ENCODE measurements around the gene MAPK1IP1L. TPM values are rescaled to one million over a fixed set of nuclear protein-coding genes. Genes with fewer than 3 reads are reported as not detected.
A peak's percentile ranks its signal among the peaks of the same experiment; 100 is the strongest.
"Not testable (repeated sequence)": the region's sequence is repeated elsewhere in the genome, so short reads cannot be mapped to it uniquely, and the experiment has no call there.

The MAPK1IP1L gene
- total RNA-seq, 1 donor from 2014 or later = 144 TPM

- H3K36me3 Mint-ChIP-seq (ENCODE audit: low read depth) = peaks cover 38% of the 10 kb centered on the region
- intact Hi-C loops (cut with micrococcal nuclease) = no loop called here
- H3K4me3 Mint-ChIP-seq = no peak overlapping the region
- H3K9me3 Mint-ChIP-seq = no peaks in the 10 kb centered on the region
- no peak overlapping the region for H3K27ac Mint-ChIP-seq
- DNase-seq = no peak
- peaks cover 8% of the 10 kb centered on the region for H3K4me1 Mint-ChIP-seq
- H3K27me3 Mint-ChIP-seq = no peaks in the 10 kb centered on the region
Observed at GRCh38 chr14:55043528-55043927, 7.9 kb upstream of the MAPK1IP1L start.

DNA sequence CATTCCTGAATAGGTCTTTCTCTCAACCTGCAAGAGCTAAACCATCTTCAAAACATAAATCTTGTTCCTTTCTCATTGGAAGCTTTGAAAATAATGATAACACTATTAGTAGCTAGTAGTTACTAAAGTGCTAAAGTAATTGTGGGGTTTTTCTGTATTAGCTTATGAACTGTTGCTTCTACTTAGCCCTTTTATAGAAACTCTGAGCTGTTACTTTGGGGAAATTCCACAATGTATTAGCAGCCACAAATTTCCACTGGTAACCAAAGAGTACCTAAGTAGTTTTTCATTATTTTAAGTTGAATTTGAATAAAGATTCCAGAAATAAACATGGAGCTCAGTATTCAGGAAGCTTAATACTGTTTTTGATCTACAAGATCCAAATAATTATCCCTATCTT lies 6.4 kb upstream of the MAPK1IP1L start:
- no peak overlapping the region for H3K27ac Mint-ChIP-seq
- peaks cover 28% of the 10 kb centered on the region for H3K36me3 Mint-ChIP-seq (ENCODE audit: low read depth)
- H3K27me3 Mint-ChIP-seq = no peaks in the 10 kb centered on the region
- DNase-seq = no peak
- intact Hi-C loops (cut with micrococcal nuclease) = no loop called here
- peaks cover 4% of the 10 kb centered on the region for H3K4me1 Mint-ChIP-seq
- no peak overlapping the region for H3K4me3 Mint-ChIP-seq
- H3K9me3 Mint-ChIP-seq = no peaks in the 10 kb centered on the region

- Mint-ChIP-seq H3K36me3 (ENCODE audit: low read depth) (peaks cover 28% of the 10 kb centered on the region), H3K9me3 (no peaks in the 10 kb centered on the region), H3K27me3 (no peaks in the 10 kb centered on the region), H3K4me1 (peaks cover 15% of the 10 kb centered on the region), H3K4me3 (no peak overlapping the region), H3K27ac (no peak overlapping the region)
- no peak for DNase-seq
- intact Hi-C loops (cut with micrococcal nuclease) = no loop called here
Observed at GRCh38 chr14:55047301-55048053, 4.0 kb upstream of the MAPK1IP1L start.

- intact Hi-C loops (cut with micrococcal nuclease) = no loop called here
- Mint-ChIP-seq H3K4me1 (peaks cover 30% of the 10 kb centered on the region), H3K9me3 (no peaks in the 10 kb centered on the region), H3K27me3 (no peaks in the 10 kb centered on the region), H3K4me3 (no peak overlapping the region), H3K36me3 (ENCODE audit: low read depth) (peaks cover 29% of the 10 kb centered on the region), H3K27ac (no peak overlapping the region)
- DNase-seq = no peak
Observed at GRCh38 chr14:55048900-55049436, 2.5 kb upstream of the MAPK1IP1L start.

DNA sequence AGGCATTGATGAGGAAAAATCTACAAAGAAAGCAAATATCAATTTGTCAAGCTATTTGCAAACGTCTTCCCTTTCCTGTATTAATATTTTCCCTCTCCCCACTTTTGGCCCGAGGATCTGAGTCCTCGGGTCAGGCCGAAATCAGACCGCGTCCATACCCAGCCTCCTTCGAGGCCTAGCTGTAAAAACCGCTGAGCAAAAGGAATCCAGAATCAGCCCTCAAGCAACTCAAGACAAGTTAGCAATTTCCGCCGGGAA lies 353 bp upstream of the MAPK1IP1L start:
- Mint-ChIP-seq H3K4me3 (peak overlapping the region; percentile 93), H3K36me3 (ENCODE audit: low read depth) (peaks cover 27% of the 10 kb centered on the region), H3K27ac (peak overlapping the region; percentile 96), H3K4me1 (peaks cover 36% of the 10 kb centered on the region), H3K9me3 (no peaks in the 10 kb centered on the region), H3K27me3 (no peaks in the 10 kb centered on the region)
- intact Hi-C loops (cut with micrococcal nuclease) = loop anchor here (1.0 to 5.0 kb wide), 3 partner anchors 24 to 149 kb away; partner anchors contain the start of genes GCH1, SOCS4 and WDHD1
- DNase-seq = no peak

DNA sequence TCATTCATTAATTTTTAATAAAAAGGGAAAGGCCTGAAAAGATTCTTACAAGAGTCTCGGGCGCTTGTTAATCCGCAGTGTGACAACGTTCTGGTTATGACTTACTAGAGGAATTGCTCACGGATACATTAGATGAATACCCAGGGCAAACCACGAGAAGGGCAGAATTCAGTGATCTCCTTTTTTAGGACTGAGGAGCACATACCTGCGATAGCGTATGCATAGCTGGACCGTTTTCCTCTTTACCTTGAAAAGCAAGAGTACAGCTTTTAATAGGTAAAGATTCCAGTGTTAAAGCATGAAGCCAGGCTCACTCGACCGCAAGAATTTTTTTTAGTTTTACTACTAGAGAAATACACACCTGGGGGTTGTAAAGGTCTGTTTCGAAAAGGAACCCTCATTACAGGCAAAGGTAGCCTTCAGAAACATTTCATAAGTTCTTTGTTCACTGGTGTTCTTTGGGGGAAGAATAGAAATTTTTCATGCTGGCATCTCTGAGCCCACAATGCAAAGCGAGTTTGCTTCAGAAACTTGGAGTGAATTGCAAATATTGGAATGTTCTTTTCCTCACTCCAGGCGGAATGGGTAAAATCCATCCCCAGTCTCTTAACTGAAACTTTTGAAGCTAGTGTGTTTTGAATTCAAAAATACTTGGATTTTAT lies 953 bp downstream of the MAPK1IP1L start:
- DNase-seq = peak; percentile 54
- peaks cover 36% of the 10 kb centered on the region for H3K4me1 Mint-ChIP-seq
- H3K36me3 Mint-ChIP-seq (ENCODE audit: low read depth) = peaks cover 26% of the 10 kb centered on the region
- intact Hi-C loops (cut with micrococcal nuclease) = loop anchor here (5.0 kb wide), 1 partner anchor 150 kb away; the partner anchor contains the start of gene GCH1
- peak overlapping the region; percentile 93 for H3K4me3 Mint-ChIP-seq
- H3K27ac Mint-ChIP-seq = peak overlapping the region; percentile 96
- no peaks in the 10 kb centered on the region for H3K27me3 Mint-ChIP-seq
- H3K9me3 Mint-ChIP-seq = no peaks in the 10 kb centered on the region

GRCh38 chr14:55053018-55053417 lies 1.6 kb downstream of the MAPK1IP1L start:
- peak; percentile 42 for DNase-seq
- H3K27ac Mint-ChIP-seq = peak overlapping the region; percentile 96
- H3K9me3 Mint-ChIP-seq = no peaks in the 10 kb centered on the region
- intact Hi-C loops (cut with micrococcal nuclease) = loop anchor here (5.0 kb wide), 1 partner anchor 151 kb away; the partner anchor contains the start of gene GCH1
- peak overlapping the region; percentile 93 for H3K4me3 Mint-ChIP-seq
- H3K27me3 Mint-ChIP-seq = no peaks in the 10 kb centered on the region
- H3K4me1 Mint-ChIP-seq = peaks cover 36% of the 10 kb centered on the region
- peaks cover 29% of the 10 kb centered on the region for H3K36me3 Mint-ChIP-seq (ENCODE audit: low read depth)

- Mint-ChIP-seq H3K4me1 (peaks cover 38% of the 10 kb centered on the region), H3K27me3 (no peaks in the 10 kb centered on the region), H3K27ac (peak overlapping the region; percentile 14), H3K4me3 (peak overlapping the region; percentile 93), H3K9me3 (no peaks in the 10 kb centered on the region), H3K36me3 (ENCODE audit: low read depth) (peaks cover 33% of the 10 kb centered on the region)
- intact Hi-C loops (cut with micrococcal nuclease) = loop anchor here (5.0 kb wide), 1 partner anchor 151 kb away; the partner anchor contains the start of gene GCH1
- DNase-seq = peak; percentile 53
Observed at GRCh38 chr14:55053500-55053899, 2.1 kb downstream of the MAPK1IP1L start.

DNA sequence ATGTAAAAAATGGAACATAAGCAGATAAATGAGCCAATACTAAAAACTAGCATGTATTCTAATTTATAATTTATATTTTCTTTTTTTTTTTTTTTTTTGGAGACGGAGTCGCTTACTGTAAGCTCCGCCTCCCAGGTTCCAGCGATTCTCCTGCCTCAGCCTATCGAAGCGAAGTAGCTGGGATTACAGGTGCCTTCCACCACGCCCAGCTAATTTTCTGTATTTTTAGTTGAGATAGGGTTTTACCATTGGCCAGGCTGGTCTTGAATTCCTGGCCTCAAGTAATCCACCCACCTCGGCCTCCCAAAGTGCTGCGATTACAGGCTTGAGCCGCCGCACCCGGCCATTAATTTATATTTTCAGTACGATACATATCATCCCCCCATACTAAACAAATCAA lies 2.7 kb downstream of the MAPK1IP1L start:
- DNase-seq = peak; percentile 40
- H3K9me3 Mint-ChIP-seq = no peaks in the 10 kb centered on the region
- intact Hi-C loops (cut with micrococcal nuclease) = loop anchor here (5.0 kb wide), 1 partner anchor 152 kb away; the partner anchor contains the start of gene GCH1
- peaks cover 38% of the 10 kb centered on the region for H3K4me1 Mint-ChIP-seq
- no peak overlapping the region for H3K27ac Mint-ChIP-seq
- H3K36me3 Mint-ChIP-seq (ENCODE audit: low read depth) = peaks cover 33% of the 10 kb centered on the region
- peak overlapping the region; percentile 93 for H3K4me3 Mint-ChIP-seq
- no peaks in the 10 kb centered on the region for H3K27me3 Mint-ChIP-seq

DNA sequence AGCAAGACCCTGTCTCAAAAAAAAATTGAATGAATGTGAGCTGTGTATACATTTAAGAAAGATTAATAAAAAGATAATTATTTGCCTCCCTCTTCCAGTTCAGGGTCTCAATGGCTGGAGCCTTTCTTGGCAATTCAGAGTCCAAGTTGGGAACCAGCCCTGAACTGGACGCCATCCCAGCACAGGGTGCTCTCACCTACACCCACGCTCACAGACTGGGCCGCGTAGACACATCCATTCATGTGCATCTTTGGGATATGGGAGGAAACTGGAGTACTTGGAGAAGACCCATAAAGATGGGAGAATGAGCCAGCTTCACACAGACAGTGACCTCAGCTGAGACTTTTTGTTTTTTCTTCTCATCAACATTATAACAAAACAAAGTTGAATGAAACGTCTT lies 6.5 kb downstream of the MAPK1IP1L start:
- Mint-ChIP-seq H3K4me3 (no peak overlapping the region), H3K36me3 (ENCODE audit: low read depth) (peaks cover 48% of the 10 kb centered on the region), H3K27ac (no peak overlapping the region), H3K4me1 (peaks cover 27% of the 10 kb centered on the region), H3K27me3 (no peaks in the 10 kb centered on the region), H3K9me3 (no peaks in the 10 kb centered on the region)
- DNase-seq = peak; percentile 44
- intact Hi-C loops (cut with micrococcal nuclease) = no loop called here

- Mint-ChIP-seq H3K36me3 (ENCODE audit: low read depth) (peaks cover 46% of the 10 kb centered on the region), H3K4me1 (peaks cover 19% of the 10 kb centered on the region), H3K27ac (no peak overlapping the region), H3K27me3 (no peaks in the 10 kb centered on the region), H3K9me3 (no peaks in the 10 kb centered on the region), H3K4me3 (no peak overlapping the region)
- DNase-seq = peak; percentile 46
- intact Hi-C loops (cut with micrococcal nuclease) = no loop called here
Observed at GRCh38 chr14:55059333-55059732, 7.9 kb downstream of the MAPK1IP1L start.

GRCh38 chr14:55062517-55063351 lies 11.3 kb downstream of the MAPK1IP1L start:
- peak; percentile 49 for DNase-seq
- H3K4me3 Mint-ChIP-seq = no peak overlapping the region
- no peak overlapping the region for H3K27ac Mint-ChIP-seq
- intact Hi-C loops (cut with micrococcal nuclease) = no loop called here
- no peaks in the 10 kb centered on the region for H3K27me3 Mint-ChIP-seq
- peaks cover 61% of the 10 kb centered on the region for H3K36me3 Mint-ChIP-seq (ENCODE audit: low read depth)
- no peaks in the 10 kb centered on the region for H3K9me3 Mint-ChIP-seq
- peaks cover 15% of the 10 kb centered on the region for H3K4me1 Mint-ChIP-seq

DNA sequence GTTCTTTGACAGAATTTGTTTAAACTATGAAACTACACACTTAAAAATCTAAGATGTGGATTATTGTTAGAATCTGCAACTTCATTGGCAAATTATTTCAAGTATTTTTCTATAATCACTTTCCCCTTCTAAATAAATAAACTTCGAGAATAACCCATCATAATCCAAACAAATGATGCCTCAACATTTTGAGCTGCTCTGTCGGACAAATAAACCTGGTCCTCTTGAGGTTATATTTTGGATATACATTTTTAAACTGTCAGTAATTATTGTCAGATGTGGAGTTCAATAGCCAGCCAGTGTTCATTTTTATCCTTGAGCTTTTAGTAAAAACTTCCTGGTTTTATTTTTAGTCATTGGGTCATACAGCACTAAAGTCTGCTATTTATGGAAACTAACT lies 13.4 kb downstream of the MAPK1IP1L start:
- H3K4me1 Mint-ChIP-seq; H3K27ac Mint-ChIP-seq; H3K9me3 Mint-ChIP-seq; H3K27me3 Mint-ChIP-seq; intact Hi-C loops (cut with micrococcal nuclease); H3K4me3 Mint-ChIP-seq: not testable (repeated sequence)
- peak; percentile 16 for DNase-seq
- H3K36me3 Mint-ChIP-seq (ENCODE audit: low read depth) = peaks cover 53% of the 10 kb centered on the region

All from activated CD4-positive, alpha-beta T cell treated with anti-CD3 and anti-CD28 coated beads, Interleukin-2, amount 10 ng/mL, durations not matched to agents 24 days and 14 days (primary cell).